Gastroesophageal sphincter (tissue), 4 donors: ENCODE measurements around the gene PTPRD. TPM values are rescaled to one million over a fixed set of nuclear protein-coding genes. Genes with fewer than 3 reads are reported as not detected.

Source experiments
- ATAC-seq: fragments of 150-250 bp; one replicate; pipeline ENCODE4 v1.9.1; 2016; ENCODE audit warnings: mild to moderate bottlenecking, moderate library complexity
- H3K27ac ChIP-seq, 4 donors: fragments of 200-600 bp; sonication (generic) in 3 of 4; 1 replicate in 3 of 4; 2 replicates in 1 of 4; pipeline ENCODE4 v1.5.1; 2016 to 2019
- H3K27me3 ChIP-seq: fragments of 200-600 bp; sonication (generic); one replicate; pipeline ENCODE4 v1.5.1; 2019
- H3K36me3 ChIP-seq, 2 donors: fragments of 200-600 bp; sonication (generic); one replicate each; pipeline ENCODE4 v1.5.1; 2019; ENCODE audit warnings: control low read depth in 1 of 2
- H3K4me1 ChIP-seq, 3 donors: fragments of 200-600 bp; sonication (generic); 1 replicate in 2 of 3; 2 replicates in 1 of 3; pipeline ENCODE4 v1.5.1; 2016 to 2019; ENCODE audit warnings: control low read depth in 2 of 3
- H3K4me3 ChIP-seq, 2 donors: fragments of 200-600 bp; sonication (generic); one replicate each; pipeline ENCODE4 v1.5.1; 2019; ENCODE audit warnings: mild to moderate bottlenecking in 1 of 2, moderate library complexity in 1 of 2
- H3K9me3 ChIP-seq, 3 donors: fragments of 200-600 bp; sonication (generic); one replicate each; pipeline ENCODE4 v1.5.1; 2017 to 2019; ENCODE audit warnings: control low read depth in 2 of 3
- EP300 ChIP-seq: sonication (generic); formaldehyde crosslinking; IDR thresholded peaks from one replicate; pipeline ENCODE4 v1.6.1; 2017; ENCODE audit warnings: antibody characterized with exemption, mild to moderate bottlenecking
- POLR2A ChIP-seq, 2 donors: fragments of 450-650 bp; IDR thresholded peaks; one replicate each; pipeline ENCODE4 v1.6.1; 2017; ENCODE audit warnings: antibody characterized with exemption in 2 of 2, mild to moderate bottlenecking in 2 of 2, moderate library complexity in 1 of 2
- POLR2AphosphoS5 ChIP-seq: sonication (generic); formaldehyde crosslinking; IDR thresholded peaks from one replicate; pipeline ENCODE4 v1.6.1; 2017; ENCODE audit warnings: antibody characterized with exemption
- WGBS, 2 donors: methylation state at CpG; one replicate each; pipeline ENCODE4 v1.1.5; 2018; ENCODE audit warnings: low coverage in 1 of 2; 5-methylcytosine and 5-hydroxymethylcytosine counted together
- total RNA-seq, 4 donors: library from RNA; depleted of rRNA; stranded (reverse); fragments of >200 nt; gene quantifications; one replicate each; pipeline ENCODE4 v1.1.0, GENCODE V29; 2016
- TF ChIP-seq, protein P1 (sequence below), 4 experiments: fragments of 200-600 bp in 2 of 4; fragments of 450-650 bp in 2 of 4; sonication (generic) in 1 of 4; IDR thresholded peaks; one replicate each; pipeline ENCODE4 v1.5.1; 2017 to 2019; ENCODE audit warnings: antibody characterized with exemption in 4 of 4, mild to moderate bottlenecking in 2 of 4, moderate library complexity in 2 of 4

Gene PTPRD
- total RNA-seq, 4 donors from 2014 or later: 3.5 to 53.9 (median 15.8) TPM

DNA sequence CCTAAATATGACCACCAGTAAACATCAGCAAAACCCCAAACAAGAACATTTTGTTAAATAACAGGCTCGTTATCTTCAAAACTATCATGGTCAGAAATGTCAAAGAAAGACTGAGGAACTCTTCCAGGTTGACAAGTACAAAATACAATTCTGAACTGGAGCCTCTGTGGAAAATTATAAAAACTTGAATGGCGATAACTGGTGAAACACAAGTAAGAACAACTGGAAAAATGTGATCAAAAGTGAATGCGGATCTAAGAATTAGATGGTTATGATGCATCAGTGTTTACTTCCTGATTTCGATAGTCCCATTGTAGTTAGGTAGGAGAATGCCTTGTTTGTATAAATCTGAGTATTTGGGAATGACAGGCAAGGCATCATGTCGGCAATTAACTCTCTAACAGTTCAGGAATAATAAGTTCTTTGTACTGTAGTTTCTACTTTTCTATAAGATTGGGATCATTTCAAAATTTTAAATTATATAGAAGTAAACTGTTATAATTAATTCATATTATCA lies 2073.1 kb downstream of the PTPRD start:
- no peaks in the 10 kb centered on the region for H3K36me3 ChIP-seq
- TF ChIP-seq, protein P1, sequence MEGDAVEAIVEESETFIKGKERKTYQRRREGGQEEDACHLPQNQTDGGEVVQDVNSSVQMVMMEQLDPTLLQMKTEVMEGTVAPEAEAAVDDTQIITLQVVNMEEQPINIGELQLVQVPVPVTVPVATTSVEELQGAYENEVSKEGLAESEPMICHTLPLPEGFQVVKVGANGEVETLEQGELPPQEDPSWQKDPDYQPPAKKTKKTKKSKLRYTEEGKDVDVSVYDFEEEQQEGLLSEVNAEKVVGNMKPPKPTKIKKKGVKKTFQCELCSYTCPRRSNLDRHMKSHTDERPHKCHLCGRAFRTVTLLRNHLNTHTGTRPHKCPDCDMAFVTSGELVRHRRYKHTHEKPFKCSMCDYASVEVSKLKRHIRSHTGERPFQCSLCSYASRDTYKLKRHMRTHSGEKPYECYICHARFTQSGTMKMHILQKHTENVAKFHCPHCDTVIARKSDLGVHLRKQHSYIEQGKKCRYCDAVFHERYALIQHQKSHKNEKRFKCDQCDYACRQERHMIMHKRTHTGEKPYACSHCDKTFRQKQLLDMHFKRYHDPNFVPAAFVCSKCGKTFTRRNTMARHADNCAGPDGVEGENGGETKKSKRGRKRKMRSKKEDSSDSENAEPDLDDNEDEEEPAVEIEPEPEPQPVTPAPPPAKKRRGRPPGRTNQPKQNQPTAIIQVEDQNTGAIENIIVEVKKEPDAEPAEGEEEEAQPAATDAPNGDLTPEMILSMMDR (IDR thresholded peaks at IDR 0.05): no peak
- TF ChIP-seq POLR2A (IDR thresholded peaks at IDR 0.05): no peak
- TF ChIP-seq EP300: no peak
- no peak for TF ChIP-seq POLR2AphosphoS5
- no peaks in the 10 kb centered on the region for H3K27me3 ChIP-seq
- WGBS, 2 donors: 80 to 86% methylated on average over 5 of the region's 5 CpGs
- no peak overlapping the region for H3K27ac ChIP-seq
- no peaks in the 10 kb centered on the region for H3K9me3 ChIP-seq
- no peaks in the 10 kb centered on the region for H3K4me1 ChIP-seq
- ATAC-seq: no peak
- no peak overlapping the region for H3K4me3 ChIP-seq

DNA sequence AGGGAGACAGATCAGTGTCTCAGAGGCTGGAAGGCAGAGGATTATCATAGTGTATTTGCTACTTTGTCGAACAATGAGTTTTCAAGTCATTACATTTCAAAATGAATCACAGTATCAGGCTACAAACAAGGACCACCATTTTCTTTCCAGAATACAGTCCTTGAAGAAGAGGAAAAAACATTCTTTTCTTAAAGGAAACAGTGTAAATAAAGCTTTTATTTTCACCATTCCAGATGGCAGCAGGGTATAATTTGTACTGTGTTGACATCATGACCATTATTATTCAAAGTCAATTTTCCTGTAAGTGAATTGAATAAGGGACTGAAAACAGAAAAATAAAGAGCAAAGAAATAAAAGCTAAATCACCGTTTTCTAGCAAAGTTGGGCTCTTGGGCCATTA lies 2076.0 kb downstream of the PTPRD start:
- ATAC-seq: no peak
- TF ChIP-seq EP300 (no peak), POLR2A (IDR thresholded peaks at IDR 0.05) (no peak), POLR2AphosphoS5 (no peak)
- TF ChIP-seq, protein P1 (IDR thresholded peaks at IDR 0.05): no peak
- Histone ChIP-seq H3K27ac (no peak overlapping the region), H3K27me3 (no peaks in the 10 kb centered on the region), H3K9me3 (no peaks in the 10 kb centered on the region), H3K4me3 (no peak overlapping the region), H3K4me1 (no peaks in the 10 kb centered on the region), H3K36me3 (no peaks in the 10 kb centered on the region)
- 86 to 100% methylated on average over 2 of the region's 2 CpGs for WGBS, 2 donors

- Histone ChIP-seq H3K9me3 (no peaks in the 10 kb centered on the region), H3K27me3 (no peaks in the 10 kb centered on the region), H3K27ac (no peak overlapping the region), H3K36me3 (no peaks in the 10 kb centered on the region), H3K4me3 (no peak overlapping the region), H3K4me1 (no peaks in the 10 kb centered on the region)
- WGBS, 2 donors: 80 to 94% methylated on average over 1 of the region's 1 CpG
- TF ChIP-seq EP300: no peak
- TF ChIP-seq, protein P1 (IDR thresholded peaks at IDR 0.05): no peak
- no peak for TF ChIP-seq POLR2A (IDR thresholded peaks at IDR 0.05)
- no peak for TF ChIP-seq POLR2AphosphoS5
- no peak for ATAC-seq
Observed at GRCh38 chr9:8534828-8535227, 2078.0 kb downstream of the PTPRD start.

GRCh38 chr9:8533681-8534080 lies 2079.1 kb downstream of the PTPRD start:
- Histone ChIP-seq H3K4me3 (no peak overlapping the region), H3K9me3 (no peaks in the 10 kb centered on the region), H3K27ac (no peak overlapping the region), H3K36me3 (no peaks in the 10 kb centered on the region), H3K27me3 (no peaks in the 10 kb centered on the region), H3K4me1 (no peaks in the 10 kb centered on the region)
- ATAC-seq: no peak
- 77 to 86% methylated on average over 3 of the region's 3 CpGs for WGBS, 2 donors
- TF ChIP-seq EP300 (no peak), POLR2A (IDR thresholded peaks at IDR 0.05) (no peak), POLR2AphosphoS5 (no peak)
- TF ChIP-seq, protein P1 (IDR thresholded peaks at IDR 0.05): no peak

- Histone ChIP-seq H3K27ac (no peak overlapping the region), H3K4me3 (no peak overlapping the region), H3K36me3 (no peaks in the 10 kb centered on the region), H3K4me1 (no peaks in the 10 kb centered on the region), H3K27me3 (no peaks in the 10 kb centered on the region), H3K9me3 (no peaks in the 10 kb centered on the region)
- no peak for ATAC-seq
- TF ChIP-seq EP300 (no peak), POLR2AphosphoS5 (no peak), POLR2A (IDR thresholded peaks at IDR 0.05) (no peak)
- TF ChIP-seq, protein P1 (IDR thresholded peaks at IDR 0.05): no peak
- WGBS, 2 donors: 58 to 78% methylated on average over 8 of the region's 8 CpGs
Observed at GRCh38 chr9:8531826-8532415, 2080.9 kb downstream of the PTPRD start.
